ENCODE results near the gene DCAF17.

DNA sequence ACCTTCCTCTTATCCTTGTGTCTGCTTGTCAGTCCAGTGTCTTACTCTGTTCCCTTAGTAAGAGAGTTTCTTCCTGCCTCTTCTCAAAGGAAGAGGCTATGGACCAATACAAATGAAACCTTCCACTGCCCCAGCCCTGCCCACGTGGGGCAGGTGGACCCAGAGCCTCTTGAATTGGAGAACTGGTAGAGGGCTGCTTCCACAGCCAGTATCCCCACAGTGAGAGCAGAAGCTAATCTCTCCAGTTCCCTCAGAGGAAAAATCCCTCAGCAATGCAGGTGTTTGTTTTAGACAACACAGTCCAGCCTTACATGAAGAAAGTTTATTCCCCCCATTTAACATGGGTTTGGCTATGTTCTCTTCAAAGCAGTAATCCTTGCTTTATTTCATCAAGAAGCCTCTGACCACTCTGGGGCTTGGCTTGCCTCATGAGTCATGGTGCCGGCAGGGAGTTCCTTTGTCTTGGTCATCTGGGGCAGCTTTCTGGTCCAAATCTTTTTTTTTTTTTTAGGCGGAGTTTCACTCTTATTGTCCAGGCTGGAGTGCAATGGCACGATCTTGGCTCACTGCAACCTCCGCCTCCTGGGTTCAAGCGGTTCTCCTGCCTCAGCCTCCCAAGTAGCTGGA is 81.8 kb downstream of the DCAF17 start:
- TF ChIP-seq, protein P1, sequence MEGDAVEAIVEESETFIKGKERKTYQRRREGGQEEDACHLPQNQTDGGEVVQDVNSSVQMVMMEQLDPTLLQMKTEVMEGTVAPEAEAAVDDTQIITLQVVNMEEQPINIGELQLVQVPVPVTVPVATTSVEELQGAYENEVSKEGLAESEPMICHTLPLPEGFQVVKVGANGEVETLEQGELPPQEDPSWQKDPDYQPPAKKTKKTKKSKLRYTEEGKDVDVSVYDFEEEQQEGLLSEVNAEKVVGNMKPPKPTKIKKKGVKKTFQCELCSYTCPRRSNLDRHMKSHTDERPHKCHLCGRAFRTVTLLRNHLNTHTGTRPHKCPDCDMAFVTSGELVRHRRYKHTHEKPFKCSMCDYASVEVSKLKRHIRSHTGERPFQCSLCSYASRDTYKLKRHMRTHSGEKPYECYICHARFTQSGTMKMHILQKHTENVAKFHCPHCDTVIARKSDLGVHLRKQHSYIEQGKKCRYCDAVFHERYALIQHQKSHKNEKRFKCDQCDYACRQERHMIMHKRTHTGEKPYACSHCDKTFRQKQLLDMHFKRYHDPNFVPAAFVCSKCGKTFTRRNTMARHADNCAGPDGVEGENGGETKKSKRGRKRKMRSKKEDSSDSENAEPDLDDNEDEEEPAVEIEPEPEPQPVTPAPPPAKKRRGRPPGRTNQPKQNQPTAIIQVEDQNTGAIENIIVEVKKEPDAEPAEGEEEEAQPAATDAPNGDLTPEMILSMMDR (IDR thresholded peaks at IDR 0.05; ENCODE audit: insufficient read depth, low read depth, low read length), result no peak
- no peak for TF ChIP-seq EZH2 (IDR thresholded peaks at IDR 0.05; ENCODE audit: insufficient read depth, low read length)
